HL-60 (cell line): Measurements from ENCODE around the gene PTRHD1.

Experiments
- DNase-seq, 2 experiments: peaks; one replicate each; pipeline ENCODE4 v3.0.0-alpha.2; 2010 to 2020; ENCODE audit warnings: low read depth in 1 of 2, low spot score in 1 of 2
- H3K27ac ChIP-seq: fragments of 250-450 bp; sonication (Bioruptor Pico); replicated peaks from 2 replicates; pipeline ENCODE4 v1.5.1; 2020; ENCODE audit warnings: mild to moderate bottlenecking, moderate library complexity
- H3K27me3 ChIP-seq: fragments of 250-450 bp; sonication (Bioruptor Pico); 2 replicates; pipeline ENCODE4 v1.5.1; 2021; ENCODE audit warnings: mild to moderate bottlenecking, moderate library complexity; ENCODE audit not compliant: insufficient read depth, poor library complexity, severe bottlenecking
- H3K4me3 ChIP-seq: replicated peaks from 2 replicates; pipeline ENCODE4 v1.5.1; 2011; ENCODE audit warnings: mild to moderate bottlenecking, control low read depth, low read length; ENCODE audit not compliant: insufficient read depth
- CTCF ChIP-seq: IDR thresholded peaks from one replicate; pipeline ENCODE4 v1.5.1; 2011; ENCODE audit warnings: low read length, control low read depth, inconsistent platforms; ENCODE audit not compliant: insufficient read depth
- GABPA ChIP-seq: IDR thresholded peaks from 2 replicates; pipeline ENCODE4 v1.6.1; 2012; ENCODE audit warnings: low read depth
- POLR2AphosphoS5 ChIP-seq: IDR thresholded peaks from 2 replicates; pipeline ENCODE4 v1.6.1; 2012; ENCODE audit warnings: low read depth
- SPI1 ChIP-seq: IDR thresholded peaks from 2 replicates; pipeline ENCODE4 v1.6.1; 2012; ENCODE audit warnings: low read depth, mild to moderate bottlenecking, borderline replicate concordance
- TF ChIP-seq, protein P1 (sequence below): IDR thresholded peaks from 2 replicates; pipeline ENCODE4 v1.6.1; 2012; ENCODE audit warnings: low read depth; ENCODE audit not compliant: insufficient replicate concordance

Gene PTRHD1

DNA sequence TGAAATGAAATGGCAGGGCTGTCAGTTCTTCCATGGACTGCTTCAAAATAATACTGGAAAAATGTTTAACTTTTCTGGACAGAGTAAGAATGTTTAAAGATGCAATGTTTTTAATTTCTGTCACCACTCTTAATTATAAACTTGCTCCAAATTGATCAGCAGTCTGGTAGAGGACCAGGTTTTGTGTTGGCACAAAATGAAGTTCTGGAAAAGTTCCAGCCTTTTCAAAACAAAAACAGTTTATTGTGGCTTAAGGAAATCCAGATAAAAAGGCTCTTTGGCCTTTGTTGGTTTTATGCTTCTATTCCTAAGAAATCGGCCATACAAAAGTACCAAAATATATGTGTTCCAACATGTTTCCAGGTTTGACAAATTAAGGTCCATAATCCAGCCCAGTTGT is 48.8 kb downstream of the PTRHD1 start:
- Histone ChIP-seq H3K27me3 (no peaks in the 10 kb centered on the region), H3K27ac (no peak overlapping the region), H3K4me3 (no peak overlapping the region)
- TF ChIP-seq GABPA (no peak), CTCF (no peak)
- DNase-seq, result no peak

- no peak for DNase-seq
- no peak overlapping the region for H3K4me3 ChIP-seq
- H3K27me3 ChIP-seq, result no peaks in the 10 kb centered on the region
- no peak for TF ChIP-seq POLR2AphosphoS5
- no peak for TF ChIP-seq CTCF
- TF ChIP-seq GABPA, result no peak
- TF ChIP-seq, protein P1, sequence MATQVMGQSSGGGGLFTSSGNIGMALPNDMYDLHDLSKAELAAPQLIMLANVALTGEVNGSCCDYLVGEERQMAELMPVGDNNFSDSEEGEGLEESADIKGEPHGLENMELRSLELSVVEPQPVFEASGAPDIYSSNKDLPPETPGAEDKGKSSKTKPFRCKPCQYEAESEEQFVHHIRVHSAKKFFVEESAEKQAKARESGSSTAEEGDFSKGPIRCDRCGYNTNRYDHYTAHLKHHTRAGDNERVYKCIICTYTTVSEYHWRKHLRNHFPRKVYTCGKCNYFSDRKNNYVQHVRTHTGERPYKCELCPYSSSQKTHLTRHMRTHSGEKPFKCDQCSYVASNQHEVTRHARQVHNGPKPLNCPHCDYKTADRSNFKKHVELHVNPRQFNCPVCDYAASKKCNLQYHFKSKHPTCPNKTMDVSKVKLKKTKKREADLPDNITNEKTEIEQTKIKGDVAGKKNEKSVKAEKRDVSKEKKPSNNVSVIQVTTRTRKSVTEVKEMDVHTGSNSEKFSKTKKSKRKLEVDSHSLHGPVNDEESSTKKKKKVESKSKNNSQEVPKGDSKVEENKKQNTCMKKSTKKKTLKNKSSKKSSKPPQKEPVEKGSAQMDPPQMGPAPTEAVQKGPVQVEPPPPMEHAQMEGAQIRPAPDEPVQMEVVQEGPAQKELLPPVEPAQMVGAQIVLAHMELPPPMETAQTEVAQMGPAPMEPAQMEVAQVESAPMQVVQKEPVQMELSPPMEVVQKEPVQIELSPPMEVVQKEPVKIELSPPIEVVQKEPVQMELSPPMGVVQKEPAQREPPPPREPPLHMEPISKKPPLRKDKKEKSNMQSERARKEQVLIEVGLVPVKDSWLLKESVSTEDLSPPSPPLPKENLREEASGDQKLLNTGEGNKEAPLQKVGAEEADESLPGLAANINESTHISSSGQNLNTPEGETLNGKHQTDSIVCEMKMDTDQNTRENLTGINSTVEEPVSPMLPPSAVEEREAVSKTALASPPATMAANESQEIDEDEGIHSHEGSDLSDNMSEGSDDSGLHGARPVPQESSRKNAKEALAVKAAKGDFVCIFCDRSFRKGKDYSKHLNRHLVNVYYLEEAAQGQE, result no peak
- TF ChIP-seq SPI1, result no peak
- H3K27ac ChIP-seq, result no peak overlapping the region
Measured at GRCh38 chr2:24743924-24744323, 49.3 kb downstream of the PTRHD1 start.

GRCh38 chr2:24742730-24743129 is 50.5 kb downstream of the PTRHD1 start:
- DNase-seq, result no peak
- Histone ChIP-seq H3K4me3 (no peak overlapping the region), H3K27me3 (no peaks in the 10 kb centered on the region), H3K27ac (no peak overlapping the region)
- TF ChIP-seq, protein P1, result no peak
- TF ChIP-seq CTCF (no peak), SPI1 (no peak), POLR2AphosphoS5 (no peak), GABPA (no peak)

DNA sequence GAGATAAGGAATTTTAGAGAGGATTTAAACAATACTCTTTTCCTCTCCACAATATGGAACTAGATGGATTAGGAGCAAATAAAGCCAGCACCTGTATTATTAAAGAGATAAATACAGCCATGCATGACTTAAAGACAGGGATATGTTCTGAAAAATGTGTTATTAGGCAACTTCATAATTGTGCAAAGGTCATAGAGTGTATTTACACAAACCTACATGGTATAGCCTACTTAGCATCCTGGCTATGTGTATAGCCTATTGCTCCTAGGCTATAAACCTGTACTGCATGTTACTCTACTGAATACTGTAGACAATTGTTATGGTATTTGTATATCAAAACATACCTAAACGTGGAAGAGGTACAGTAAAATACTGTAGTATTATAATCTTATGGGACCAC is 53.0 kb downstream of the PTRHD1 start:
- no peak overlapping the region for H3K4me3 ChIP-seq
- TF ChIP-seq SPI1 (no peak), GABPA (no peak), CTCF (no peak), POLR2AphosphoS5 (no peak)
- TF ChIP-seq, protein P1, result no peak
- H3K27me3 ChIP-seq, result no peaks in the 10 kb centered on the region
- H3K27ac ChIP-seq, result no peak overlapping the region
- no peak for DNase-seq
